Ectodermal cell (in vitro differentiated cells): ENCODE measurements around the gene MAB21L3.
"Not testable (repeated sequence)": the region's sequence is repeated elsewhere in the genome, so short reads cannot be mapped to it uniquely, and the experiment has no call there.

Experiments used
- H3K27ac ChIP-seq: 2 replicates; pipeline ENCODE4 v1.7.0; 2013; ENCODE audit warnings: mild to moderate bottlenecking, low read depth, low read length; ENCODE audit not compliant: insufficient read depth, poor library complexity, severe bottlenecking
- H3K27me3 ChIP-seq: 2 replicates; pipeline ENCODE4 v1.7.0; 2013; ENCODE audit warnings: mild to moderate bottlenecking, low read length; ENCODE audit not compliant: insufficient read depth, control insufficient read depth, poor library complexity, severe bottlenecking
- H3K36me3 ChIP-seq: one replicate; pipeline ENCODE4 v1.7.0; 2013; ENCODE audit warnings: low read length; ENCODE audit not compliant: control insufficient read depth, insufficient read depth
- H3K4me1 ChIP-seq: one replicate; pipeline ENCODE4 v1.7.0; 2013; ENCODE audit warnings: low read length; ENCODE audit not compliant: control insufficient read depth, insufficient read depth
- H3K4me3 ChIP-seq: 2 replicates; pipeline ENCODE4 v1.7.0; 2013; ENCODE audit warnings: low read depth, low read length, control low read depth; ENCODE audit not compliant: insufficient read depth
- H3K9me3 ChIP-seq: 2 replicates; pipeline ENCODE4 v1.7.0; 2013; ENCODE audit warnings: mild to moderate bottlenecking, low read length, moderate library complexity; ENCODE audit not compliant: control insufficient read depth
- WGBS, 2 experiments: methylation state at CpG; one replicate each; pipeline ENCODE4 v1.1.7; 2013; ENCODE audit warnings: missing lambda C conversion rate in 2 of 2; 5-methylcytosine and 5-hydroxymethylcytosine counted together

The MAB21L3 gene

GRCh38 chr1:116133696-116134475 is 22.7 kb downstream of the MAB21L3 start:
- Histone ChIP-seq H3K36me3 (no peaks in the 10 kb centered on the region), H3K27ac (no peak overlapping the region), H3K4me1 (no peaks in the 10 kb centered on the region), H3K4me3 (no peak overlapping the region), H3K27me3 (no peaks in the 10 kb centered on the region), H3K9me3 (no peaks in the 10 kb centered on the region)
- 82 to 83% methylated on average over 8 of the region's 8 CpGs for WGBS, 2 experiments

- Histone ChIP-seq H3K4me3 (no peak overlapping the region), H3K36me3 (no peaks in the 10 kb centered on the region), H3K9me3 (no peaks in the 10 kb centered on the region), H3K4me1 (no peaks in the 10 kb centered on the region), H3K27ac (no peak overlapping the region), H3K27me3 (no peaks in the 10 kb centered on the region)
- 86 to 88% methylated on average over 2 of the region's 2 CpGs for WGBS, 2 experiments
Observed at GRCh38 chr1:116134476-116134773, 23.2 kb downstream of the MAB21L3 start.

GRCh38 chr1:116138277-116138792 is 27.1 kb downstream of the MAB21L3 start:
- WGBS, 2 experiments, result 89 to 95% methylated on average over 8 of the region's 8 CpGs
- Histone ChIP-seq H3K36me3 (no peaks in the 10 kb centered on the region), H3K4me1 (no peaks in the 10 kb centered on the region), H3K27ac (no peak overlapping the region), H3K9me3 (no peaks in the 10 kb centered on the region), H3K4me3 (no peak overlapping the region), H3K27me3 (no peaks in the 10 kb centered on the region)

GRCh38 chr1:116139592-116140134 is 28.5 kb downstream of the MAB21L3 start:
- 92 to 93% methylated on average over 6 of the region's 6 CpGs for WGBS, 2 experiments
- H3K9me3 ChIP-seq, result peaks cover 3% of the 10 kb centered on the region

GRCh38 chr1:116144151-116144550 is 33.0 kb downstream of the MAB21L3 start:
- Histone ChIP-seq H3K27me3 (no peaks in the 10 kb centered on the region), H3K4me1 (no peaks in the 10 kb centered on the region), H3K27ac (no peak overlapping the region), H3K36me3 (no peaks in the 10 kb centered on the region), H3K4me3 (no peak overlapping the region), H3K9me3 (peaks cover 6% of the 10 kb centered on the region)
- 56% methylated on average over 1 of the region's 1 CpG; no CpG with 5 or more reads in 1 of the 2 experiments for WGBS, 2 experiments

More at GRCh38 chr1:116139592-116140134, 28.5 kb downstream of the MAB21L3 start:
- H3K27me3 ChIP-seq, result no peaks in the 10 kb centered on the region
- no peak overlapping the region for H3K4me3 ChIP-seq
- no peaks in the 10 kb centered on the region for H3K4me1 ChIP-seq
- no peaks in the 10 kb centered on the region for H3K36me3 ChIP-seq
- H3K27ac ChIP-seq, result no peak overlapping the region

GRCh38 chr1:116146447-116147113 is 35.4 kb downstream of the MAB21L3 start:
- H3K36me3 ChIP-seq, H3K27ac ChIP-seq, H3K27me3 ChIP-seq, H3K4me1 ChIP-seq, H3K9me3 ChIP-seq, H3K4me3 ChIP-seq: not testable (repeated sequence)
- WGBS, 2 experiments, result 95% methylated on average over 37 of the region's 37 CpGs

GRCh38 chr1:116147114-116147510 is 35.9 kb downstream of the MAB21L3 start:
- WGBS, 2 experiments, result 91 to 98% methylated on average over 3 of the region's 3 CpGs
- H3K36me3 ChIP-seq, result no peaks in the 10 kb centered on the region
- H3K27ac ChIP-seq, result no peak overlapping the region

GRCh38 chr1:116147972-116148371 is 36.8 kb downstream of the MAB21L3 start:
- peaks cover 2% of the 10 kb centered on the region for H3K4me1 ChIP-seq
- 71 to 79% methylated on average over 4 of the region's 4 CpGs for WGBS, 2 experiments
- peaks cover 6% of the 10 kb centered on the region for H3K9me3 ChIP-seq
- H3K27ac ChIP-seq, result no peak overlapping the region
- peaks cover 6% of the 10 kb centered on the region for H3K27me3 ChIP-seq
- H3K4me3 ChIP-seq, result no peak overlapping the region
- no peaks in the 10 kb centered on the region for H3K36me3 ChIP-seq

More at GRCh38 chr1:116147114-116147510, 35.9 kb downstream of the MAB21L3 start:
- Histone ChIP-seq H3K27me3 (peaks cover 6% of the 10 kb centered on the region), H3K4me3 (no peak overlapping the region), H3K4me1 (no peaks in the 10 kb centered on the region), H3K9me3 (peaks cover 6% of the 10 kb centered on the region)

- no peak overlapping the region for H3K4me3 ChIP-seq
- 88 to 92% methylated on average over 2 to 3 of the region's 3 CpGs for WGBS, 2 experiments
- peaks cover 4% of the 10 kb centered on the region for H3K9me3 ChIP-seq
- peaks cover 6% of the 10 kb centered on the region for H3K27me3 ChIP-seq
- no peaks in the 10 kb centered on the region for H3K36me3 ChIP-seq
- no peak overlapping the region for H3K27ac ChIP-seq
- H3K4me1 ChIP-seq, result peaks cover 2% of the 10 kb centered on the region
Observed at GRCh38 chr1:116148967-116149366, 37.8 kb downstream of the MAB21L3 start.

- no peaks in the 10 kb centered on the region for H3K9me3 ChIP-seq
- WGBS, 2 experiments, result 92 to 95% methylated on average over 4 of the region's 4 CpGs
- no peak overlapping the region for H3K4me3 ChIP-seq
- H3K27ac ChIP-seq, result no peak overlapping the region
- H3K4me1 ChIP-seq, result peaks cover 2% of the 10 kb centered on the region
- H3K36me3 ChIP-seq, result no peaks in the 10 kb centered on the region
- peaks cover 6% of the 10 kb centered on the region for H3K27me3 ChIP-seq
Observed at GRCh38 chr1:116150368-116150767, 39.2 kb downstream of the MAB21L3 start.
